Neuron (in vitro differentiated cells): ENCODE results near the gene NUP210L.
"Not testable (repeated sequence)": the region's sequence is repeated elsewhere in the genome, so short reads cannot be mapped to it uniquely, and the experiment has no call there.

Experiments
- H2AFZ ChIP-seq: one replicate; pipeline ENCODE4 v1.6.1; 2013; ENCODE audit warnings: low read depth, mild to moderate bottlenecking, inconsistent platforms, low read length, moderate library complexity
- H3K27me3 ChIP-seq: one replicate; pipeline ENCODE4 v1.6.1; 2013; ENCODE audit warnings: low read length; ENCODE audit not compliant: insufficient read depth
- H3K36me3 ChIP-seq: one replicate; pipeline ENCODE4 v1.6.1; 2013; ENCODE audit warnings: low read length; ENCODE audit not compliant: insufficient read depth
- H3K4me1 ChIP-seq: one replicate; pipeline ENCODE4 v1.6.1; 2013; ENCODE audit warnings: low read length; ENCODE audit not compliant: insufficient read depth
- H3K4me3 ChIP-seq: 2 replicates; pipeline ENCODE4 v1.5.1; 2013; ENCODE audit warnings: mild to moderate bottlenecking, low read length, moderate library complexity
- H3K9me3 ChIP-seq: one replicate; pipeline ENCODE4 v1.6.1; 2013; ENCODE audit warnings: low read length

NUP210L gene

DNA sequence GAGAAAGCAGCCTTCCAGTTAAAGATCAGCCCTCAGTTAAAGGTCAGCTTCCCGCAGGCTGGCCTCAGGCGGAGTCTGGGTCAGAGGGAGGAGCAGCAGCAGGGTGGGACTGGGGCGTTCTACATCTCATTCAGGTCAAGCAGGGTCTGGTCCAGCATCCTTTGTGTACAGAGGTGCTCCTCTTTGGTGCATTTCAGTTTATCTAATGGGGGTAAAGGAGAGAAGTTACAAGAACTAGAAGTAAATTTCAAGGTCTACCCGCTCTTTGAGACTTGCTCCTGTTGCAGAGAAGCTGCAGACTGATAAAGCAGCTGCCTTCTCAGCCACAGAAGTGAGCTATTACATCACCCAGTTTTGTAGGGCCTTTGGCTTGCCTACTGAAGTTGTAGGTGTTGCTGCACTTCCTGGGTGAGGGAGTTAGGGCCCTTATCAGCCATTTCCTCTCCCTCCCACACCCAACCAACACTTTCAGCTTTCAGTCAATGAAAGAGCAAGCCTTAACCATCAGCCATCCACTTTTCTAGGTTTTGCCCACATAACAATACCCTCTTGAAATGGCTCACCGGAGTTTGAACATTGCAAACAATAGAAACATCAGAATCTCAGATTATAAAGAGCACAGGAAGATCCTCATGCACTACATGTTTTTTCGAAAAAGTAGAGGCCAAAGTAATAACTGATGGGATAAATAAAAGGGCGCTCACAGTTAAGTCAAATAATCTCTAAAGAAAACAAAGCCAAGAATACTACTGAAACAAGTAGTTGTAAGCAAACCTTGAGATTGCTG is 2.8 kb upstream of the NUP210L start:
- Histone ChIP-seq H3K4me3 (no peak overlapping the region), H3K4me1 (peaks cover 6% of the 10 kb centered on the region), H3K27me3 (no peaks in the 10 kb centered on the region), H3K36me3 (peaks cover 57% of the 10 kb centered on the region), H2AFZ (no peak overlapping the region), H3K9me3 (peaks cover 7% of the 10 kb centered on the region)

DNA sequence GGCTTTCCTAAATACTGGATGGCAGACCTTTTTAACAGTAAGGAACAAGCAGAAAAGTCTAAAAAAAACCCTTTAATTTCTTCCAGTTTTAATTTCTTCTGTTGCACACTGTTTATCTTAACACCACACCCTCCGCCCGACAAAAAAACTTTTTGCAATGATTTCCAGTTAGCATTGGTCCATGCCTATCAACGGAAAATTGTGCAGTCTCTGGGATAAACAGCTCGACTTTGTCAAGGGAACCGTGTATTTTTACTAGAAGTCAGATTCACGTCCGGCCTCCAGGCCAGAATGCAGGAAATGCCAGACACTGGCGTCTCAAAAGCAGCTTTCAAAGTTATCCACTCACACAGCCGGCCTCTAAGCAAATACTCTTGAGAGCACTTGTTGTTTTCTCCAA is 378 bp upstream of the NUP210L start:
- H3K4me1 ChIP-seq = peaks cover 6% of the 10 kb centered on the region
- peaks cover 36% of the 10 kb centered on the region for H3K36me3 ChIP-seq
- H3K9me3 ChIP-seq = peaks cover 2% of the 10 kb centered on the region
- no peak overlapping the region for H2AFZ ChIP-seq
- H3K27me3 ChIP-seq = no peaks in the 10 kb centered on the region
- no peak overlapping the region for H3K4me3 ChIP-seq

DNA sequence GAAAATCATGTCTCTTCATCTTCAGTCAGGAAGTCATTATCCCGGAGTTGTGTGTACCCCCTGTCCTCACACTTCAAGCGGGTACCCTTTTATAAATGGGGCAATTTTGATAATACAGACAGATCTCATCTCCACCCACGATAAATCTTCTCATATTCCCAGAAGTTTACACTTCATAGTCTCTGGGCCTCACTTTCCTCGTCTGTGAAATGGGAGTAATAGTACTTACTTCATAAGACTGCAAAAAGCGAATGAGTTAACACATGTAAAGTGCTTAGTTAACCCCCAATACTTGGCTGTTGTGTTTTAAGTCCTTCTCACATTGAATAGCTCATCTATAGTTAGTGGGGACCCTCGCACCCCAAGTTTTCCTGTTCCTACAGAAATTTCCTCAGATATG is 820 bp downstream of the NUP210L start:
- H2AFZ ChIP-seq = no peak overlapping the region
- H3K36me3 ChIP-seq = peaks cover 26% of the 10 kb centered on the region
- H3K27me3 ChIP-seq = no peaks in the 10 kb centered on the region
- H3K4me1 ChIP-seq = peaks cover 6% of the 10 kb centered on the region
- H3K4me3 ChIP-seq = no peak overlapping the region
- H3K9me3 ChIP-seq = no peaks in the 10 kb centered on the region

DNA sequence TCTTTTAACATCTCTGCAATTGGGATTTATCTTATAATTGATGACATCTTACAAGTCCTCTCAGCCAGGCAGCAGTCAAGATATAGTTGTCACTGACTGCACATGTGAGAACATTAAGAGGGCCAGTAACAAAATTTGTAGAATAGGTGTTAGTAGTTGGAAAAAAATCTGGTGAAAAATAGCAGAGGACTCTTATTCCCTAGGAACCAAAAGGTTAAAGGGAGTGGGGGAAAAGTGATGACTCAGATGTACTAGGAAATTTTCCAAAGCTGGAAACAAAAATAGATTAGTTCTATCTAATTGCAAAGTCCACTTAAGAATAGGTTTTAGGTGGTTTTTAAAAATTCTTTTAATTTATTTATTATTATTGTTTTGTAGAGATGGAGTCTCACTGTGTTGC is 3.6 kb downstream of the NUP210L start:
- Histone ChIP-seq H3K27me3 (no peaks in the 10 kb centered on the region), H3K4me3 (no peak overlapping the region), H3K36me3 (peaks cover 4% of the 10 kb centered on the region), H3K4me1 (no peaks in the 10 kb centered on the region), H3K9me3 (no peaks in the 10 kb centered on the region), H2AFZ (no peak overlapping the region)

DNA sequence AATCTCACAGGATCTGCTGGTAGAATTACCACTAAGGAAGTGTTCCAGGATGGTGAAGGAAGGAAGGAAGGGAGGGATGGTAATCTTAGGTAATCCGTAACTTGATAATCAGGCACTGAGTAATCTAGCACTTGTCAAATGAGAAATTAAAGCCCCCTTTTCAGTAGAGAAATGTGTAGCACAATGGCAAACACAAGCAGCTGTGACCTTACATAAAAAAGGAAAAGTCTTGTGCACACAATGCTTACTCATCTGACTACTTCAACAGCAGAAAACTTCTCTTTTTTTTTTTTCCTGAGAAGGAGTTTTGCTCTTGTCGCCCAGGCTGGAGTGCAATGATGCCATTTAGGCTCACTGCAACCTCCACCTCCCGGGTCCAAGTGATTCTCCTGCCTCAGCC is 6.1 kb downstream of the NUP210L start:
- H3K9me3 ChIP-seq = no peaks in the 10 kb centered on the region
- H2AFZ ChIP-seq = no peak overlapping the region
- H3K4me3 ChIP-seq = no peak overlapping the region
- no peaks in the 10 kb centered on the region for H3K4me1 ChIP-seq
- H3K36me3 ChIP-seq = no peaks in the 10 kb centered on the region
- H3K27me3 ChIP-seq = no peaks in the 10 kb centered on the region

DNA sequence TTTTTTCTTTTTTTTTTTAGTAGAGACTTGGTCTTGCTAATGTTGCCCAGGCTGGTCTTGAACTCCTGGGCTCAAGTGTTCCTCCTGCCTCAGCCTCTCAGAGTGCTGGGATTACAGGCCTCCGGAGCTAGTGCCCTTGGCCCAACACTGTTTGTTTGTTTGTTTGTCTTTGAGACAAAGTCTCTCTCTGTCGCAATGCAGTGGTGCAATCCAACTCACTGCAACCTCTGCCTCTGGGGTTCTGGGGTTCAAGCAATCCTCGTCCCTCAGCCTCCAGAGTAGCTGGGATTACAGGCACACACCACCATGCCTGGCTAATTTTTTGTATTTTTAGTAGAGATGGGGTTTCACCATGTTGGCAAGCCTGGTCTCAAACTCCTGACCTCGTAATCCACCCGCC is 7.4 kb downstream of the NUP210L start:
- H3K36me3 ChIP-seq, H2AFZ ChIP-seq, H3K9me3 ChIP-seq, H3K4me3 ChIP-seq, H3K4me1 ChIP-seq, H3K27me3 ChIP-seq: not testable (repeated sequence)

DNA sequence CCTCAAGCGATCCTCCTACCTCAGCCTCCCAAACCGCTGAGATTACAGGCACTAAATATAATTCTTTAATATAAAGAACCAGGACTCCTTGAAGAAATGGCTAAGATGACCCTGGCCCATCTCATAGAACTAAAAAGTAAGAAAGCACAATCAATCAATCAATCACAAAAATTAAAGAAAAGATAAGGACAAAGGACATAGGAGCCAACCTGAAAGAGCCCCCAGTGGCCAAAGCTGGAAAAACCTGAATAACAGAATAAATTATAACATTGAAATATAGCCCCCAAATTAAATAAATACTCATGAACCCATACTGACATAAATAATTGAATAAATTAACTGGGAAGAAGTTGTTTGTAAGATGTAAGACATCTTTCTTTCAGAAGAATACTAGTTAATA is 8.9 kb downstream of the NUP210L start:
- H3K27me3 ChIP-seq = no peaks in the 10 kb centered on the region
- no peaks in the 10 kb centered on the region for H3K9me3 ChIP-seq
- H2AFZ ChIP-seq = no peak overlapping the region
- no peaks in the 10 kb centered on the region for H3K36me3 ChIP-seq
- no peaks in the 10 kb centered on the region for H3K4me1 ChIP-seq
- H3K4me3 ChIP-seq = no peak overlapping the region

DNA sequence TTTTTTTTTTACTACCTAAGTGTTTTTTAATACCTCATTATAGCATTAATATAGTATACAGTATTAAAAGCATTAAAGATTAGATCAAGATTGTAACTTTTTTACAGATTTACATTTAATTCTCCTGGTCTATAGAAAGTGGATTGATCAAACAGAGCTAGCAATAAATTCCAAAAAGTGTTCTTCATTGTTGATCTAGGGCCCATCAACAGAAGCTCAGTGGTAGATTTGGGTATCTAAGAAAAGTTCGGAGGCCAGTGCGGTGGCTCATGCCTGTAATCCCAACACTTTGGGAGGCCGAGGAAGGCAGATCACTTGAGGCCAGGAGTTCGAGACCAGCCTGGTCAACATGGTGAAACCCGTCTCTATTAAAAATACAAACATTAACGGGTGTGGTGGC is 12.5 kb downstream of the NUP210L start:
- Histone ChIP-seq H3K27me3 (no peaks in the 10 kb centered on the region), H3K4me3 (no peak overlapping the region), H3K4me1 (no peaks in the 10 kb centered on the region), H3K9me3 (no peaks in the 10 kb centered on the region), H2AFZ (no peak overlapping the region), H3K36me3 (no peaks in the 10 kb centered on the region)

DNA sequence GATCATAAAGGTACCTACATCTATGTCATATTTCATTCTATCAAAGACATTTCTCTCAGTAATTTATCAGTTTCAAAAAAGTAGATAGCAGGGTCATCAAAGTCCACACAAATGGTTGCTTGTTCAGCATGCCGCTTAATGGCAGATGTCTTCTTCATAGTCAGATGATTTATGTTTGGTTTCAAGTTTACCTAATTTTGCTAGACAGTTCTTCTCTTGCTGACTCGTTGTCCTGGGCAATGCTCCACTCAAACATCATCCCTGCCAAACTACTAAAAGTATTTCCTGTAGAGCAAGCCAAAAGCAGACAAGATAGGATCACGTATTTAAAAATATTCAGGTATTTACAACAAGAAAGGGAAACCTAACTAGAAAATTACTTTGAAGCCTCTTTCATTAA is 13.6 kb downstream of the NUP210L start:
- H3K27me3 ChIP-seq = no peaks in the 10 kb centered on the region
- H3K4me3 ChIP-seq = no peak overlapping the region
- no peaks in the 10 kb centered on the region for H3K36me3 ChIP-seq
- H3K9me3 ChIP-seq = no peaks in the 10 kb centered on the region
- no peak overlapping the region for H2AFZ ChIP-seq
- H3K4me1 ChIP-seq = no peaks in the 10 kb centered on the region

DNA sequence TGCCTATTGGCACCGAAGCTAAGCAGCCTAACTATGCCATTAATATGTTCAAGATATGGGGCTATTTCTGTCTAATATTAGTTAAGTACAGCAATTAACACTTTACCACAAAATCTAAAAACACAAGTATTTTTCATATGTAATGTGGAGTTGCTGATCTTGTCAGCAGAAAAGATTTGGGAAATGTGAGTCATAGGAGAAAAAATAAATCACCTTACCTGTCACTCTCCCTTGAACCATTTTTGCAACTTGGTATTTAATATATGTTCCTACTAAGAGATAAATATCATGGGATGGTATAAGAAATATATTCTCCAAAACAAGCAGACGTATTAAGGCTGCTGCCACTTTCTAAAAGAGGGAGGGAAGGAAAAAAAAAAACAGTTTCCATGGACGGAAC is 17.0 kb downstream of the NUP210L start:
- H3K9me3 ChIP-seq = no peaks in the 10 kb centered on the region
- H3K36me3 ChIP-seq = no peaks in the 10 kb centered on the region
- H3K4me3 ChIP-seq = no peak overlapping the region
- no peak overlapping the region for H2AFZ ChIP-seq
- no peaks in the 10 kb centered on the region for H3K27me3 ChIP-seq
- H3K4me1 ChIP-seq = no peaks in the 10 kb centered on the region

DNA sequence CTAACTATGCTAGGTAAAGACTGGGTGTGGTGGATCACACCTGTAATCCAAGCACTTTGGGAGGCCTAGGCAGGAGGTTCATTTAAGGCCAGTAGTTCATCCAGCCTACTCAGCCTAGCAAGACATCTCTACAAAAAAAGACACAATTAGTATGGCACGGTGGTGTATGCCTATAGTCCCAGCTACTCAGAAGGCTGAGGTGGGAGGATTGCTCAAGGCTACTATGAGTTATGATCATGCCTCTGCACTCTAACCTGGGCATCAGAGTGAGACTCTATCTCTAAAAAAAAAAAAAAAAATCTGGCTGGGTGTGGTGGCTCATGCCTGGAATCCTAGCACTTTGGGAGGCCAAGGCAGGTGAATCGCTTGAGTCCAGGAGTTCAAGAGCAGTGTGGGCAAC is 21.6 kb downstream of the NUP210L start:
- no peaks in the 10 kb centered on the region for H3K9me3 ChIP-seq
- no peak overlapping the region for H3K4me3 ChIP-seq
- H3K27me3 ChIP-seq = no peaks in the 10 kb centered on the region
- no peaks in the 10 kb centered on the region for H3K36me3 ChIP-seq
- no peak overlapping the region for H2AFZ ChIP-seq
- H3K4me1 ChIP-seq = no peaks in the 10 kb centered on the region

DNA sequence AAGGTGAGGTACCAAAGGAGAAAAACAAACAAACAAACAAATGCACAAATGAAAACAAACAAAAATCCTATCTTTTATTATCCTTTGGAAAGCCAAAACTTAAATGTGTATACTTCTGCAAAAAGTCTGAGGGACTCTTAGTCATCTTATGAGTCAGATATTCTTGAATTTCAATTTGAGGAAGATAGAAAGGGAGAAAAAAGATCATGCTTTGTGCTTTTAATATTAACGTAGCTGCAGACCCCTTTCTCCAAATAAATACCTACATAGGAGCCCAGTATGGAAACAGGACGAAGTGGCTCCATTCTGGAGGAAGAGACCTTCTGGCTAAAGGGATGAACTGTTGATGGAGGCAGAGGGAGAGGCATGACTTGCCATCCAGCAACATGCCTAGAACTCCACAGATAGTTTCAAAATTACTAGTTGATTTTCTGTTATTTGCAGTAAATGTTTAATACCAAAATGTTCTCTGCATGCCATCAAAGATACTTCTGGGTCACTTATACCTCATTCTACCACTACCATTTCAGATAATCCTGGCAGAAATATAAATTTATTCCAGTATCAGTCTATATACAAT is 25.4 kb downstream of the NUP210L start:
- no peaks in the 10 kb centered on the region for H3K36me3 ChIP-seq

DNA sequence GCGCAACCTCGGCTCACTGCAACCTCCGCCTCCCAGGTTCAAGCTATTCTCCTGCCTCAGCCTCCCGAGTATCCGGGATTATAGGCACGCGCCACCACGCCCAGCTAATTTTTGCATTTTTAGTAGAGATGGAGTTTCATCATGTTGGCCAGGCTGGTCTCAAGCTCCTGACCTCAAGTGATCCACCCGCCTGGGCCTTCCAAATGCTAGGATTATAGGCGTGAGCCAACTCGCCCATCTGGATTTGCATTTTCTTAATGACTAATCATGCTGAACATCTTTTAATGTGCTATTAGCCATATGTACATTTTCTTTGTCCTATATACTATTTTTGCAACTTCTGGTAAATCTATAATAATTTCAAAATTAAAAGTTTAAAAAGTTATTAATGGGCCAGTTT is 31.7 kb downstream of the NUP210L start:
- H3K36me3 ChIP-seq, H3K4me3 ChIP-seq, H3K4me1 ChIP-seq, H3K9me3 ChIP-seq, H2AFZ ChIP-seq, H3K27me3 ChIP-seq: not testable (repeated sequence)

More for the DNA sequence above, 25.4 kb downstream of the NUP210L start:
- Histone ChIP-seq H3K4me1 (no peaks in the 10 kb centered on the region), H2AFZ (no peak overlapping the region), H3K27me3 (no peaks in the 10 kb centered on the region), H3K9me3 (no peaks in the 10 kb centered on the region), H3K4me3 (no peak overlapping the region)

DNA sequence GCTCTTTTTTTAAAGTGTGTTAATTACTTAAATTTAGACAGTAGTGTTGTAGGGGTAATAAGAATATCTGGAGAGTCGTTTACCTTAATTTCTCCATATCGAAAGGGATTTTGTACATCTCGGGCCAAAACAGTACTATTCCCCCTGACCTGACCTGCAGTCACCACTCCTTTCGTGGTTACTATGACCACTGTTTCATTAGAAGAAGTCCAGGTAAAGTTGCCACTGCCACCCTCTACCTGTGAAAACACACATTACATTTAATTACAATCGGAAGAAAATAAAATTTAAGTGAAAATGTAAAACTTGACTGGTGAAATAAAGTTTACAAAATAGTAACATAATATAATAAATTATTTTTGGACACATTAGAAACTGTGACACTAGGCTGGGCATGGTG is 37.2 kb downstream of the NUP210L start:
- Histone ChIP-seq H3K36me3 (no peaks in the 10 kb centered on the region), H3K27me3 (no peaks in the 10 kb centered on the region), H3K4me3 (no peak overlapping the region), H3K9me3 (no peaks in the 10 kb centered on the region), H3K4me1 (peaks cover 4% of the 10 kb centered on the region), H2AFZ (no peak overlapping the region)
